HG02763 (cell line): ENCODE data around the gene POMT1.
"Not testable (repeated sequence)": the region's sequence is repeated elsewhere in the genome, so short reads cannot be mapped to it uniquely, and the experiment has no call there.

ENCODE experiments used
- ATAC-seq: cut with Tn5 transposase; IDR thresholded peaks from one replicate; pipeline ENCODE4 v1.9.1; 2021; ENCODE audit warnings: mild to moderate bottlenecking, moderate library complexity; ENCODE audit not compliant: unreplicated experiment

Gene POMT1

GRCh38 chr9:131495785-131496184 is 6.9 kb upstream of the POMT1 start:
- ATAC-seq, result no peak

GRCh38 chr9:131496844-131497405 is 5.8 kb upstream of the POMT1 start:
- ATAC-seq, result no peak

GRCh38 chr9:131499254-131499767 is 3.4 kb upstream of the POMT1 start:
- no peak for ATAC-seq

- ATAC-seq, result no peak
These were observed 2.3 kb upstream of the POMT1 start for GRCh38 chr9:131500377-131500776.

- no peak for ATAC-seq
These were observed 1.7 kb upstream of the POMT1 start for GRCh38 chr9:131500939-131501541.

- ATAC-seq, result no peak
These were observed 1.1 kb downstream of the POMT1 start for GRCh38 chr9:131503626-131504465.

- ATAC-seq, result no peak
These were observed 2.3 kb downstream of the POMT1 start for GRCh38 chr9:131505012-131505411.

- ATAC-seq, result no peak
These were observed 8.7 kb downstream of the POMT1 start for GRCh38 chr9:131511416-131511815.

- no peak for ATAC-seq
These were observed 9.2 kb downstream of the POMT1 start for GRCh38 chr9:131511880-131512279.

GRCh38 chr9:131513177-131513576 is 10.5 kb downstream of the POMT1 start:
- ATAC-seq, result no peak

- not testable (repeated sequence) for ATAC-seq
These were observed 12.9 kb downstream of the POMT1 start for GRCh38 chr9:131515559-131516031.

GRCh38 chr9:131516100-131516499 is 13.4 kb downstream of the POMT1 start:
- ATAC-seq, result no peak

GRCh38 chr9:131516930-131517329 is 14.2 kb downstream of the POMT1 start:
- ATAC-seq, result no peak

GRCh38 chr9:131517761-131518190 is 15.1 kb downstream of the POMT1 start:
- ATAC-seq, result no peak

- ATAC-seq, result no peak
These were observed 15.8 kb downstream of the POMT1 start for GRCh38 chr9:131518553-131518952.

GRCh38 chr9:131520503-131520902 is 17.8 kb downstream of the POMT1 start:
- ATAC-seq, result no peak

- ATAC-seq, result no peak
These were observed 18.5 kb downstream of the POMT1 start for GRCh38 chr9:131521203-131521602.

- ATAC-seq, result no peak
These were observed 19.1 kb downstream of the POMT1 start for GRCh38 chr9:131521822-131522221.

- ATAC-seq, result no peak
These were observed 19.8 kb downstream of the POMT1 start for GRCh38 chr9:131522257-131523085.

- ATAC-seq, result no peak
These were observed 20.3 kb downstream of the POMT1 start for GRCh38 chr9:131523086-131523388.
